Liver (tissue), 9 donors: ENCODE data around the gene SPATA31D4. TPM values are rescaled to one million over a fixed set of nuclear protein-coding genes. Genes with fewer than 3 reads are reported as not detected.

Experiments
- DNase-seq: peaks from one replicate; pipeline ENCODE4 v3.0.0-alpha.2; 2017; ENCODE audit warnings: low spot score
- H3K27ac ChIP-seq, 2 donors: one replicate each; pipeline ENCODE4 v1.7.0; 2013; ENCODE audit warnings: inconsistent platforms in 2 of 2, low read length in 2 of 2, control low read depth in 1 of 2, low read depth in 1 of 2, mild to moderate bottlenecking in 1 of 2
- H3K27me3 ChIP-seq, 4 donors: one replicate each; pipeline versions ENCODE4 v1.6.1 to v1.7.0; 2013; ENCODE audit warnings: low read length in 3 of 4, inconsistent platforms in 1 of 4, mild to moderate bottlenecking in 1 of 4, moderate library complexity in 1 of 4; ENCODE audit not compliant: control insufficient read depth in 4 of 4, insufficient read depth in 4 of 4
- H3K36me3 ChIP-seq, 4 donors: one replicate each; pipeline versions ENCODE4 v1.6.1 to v1.7.0; 2013; ENCODE audit warnings: low read length in 3 of 4, mild to moderate bottlenecking in 3 of 4, low read depth in 1 of 4, moderate library complexity in 1 of 4; ENCODE audit not compliant: control insufficient read depth in 4 of 4, insufficient read depth in 3 of 4
- H3K4me1 ChIP-seq, 4 donors: one replicate each; pipeline versions ENCODE4 v1.6.1 to v1.7.0; 2013; ENCODE audit warnings: low read length in 3 of 4, mild to moderate bottlenecking in 3 of 4, moderate library complexity in 1 of 4; ENCODE audit not compliant: control insufficient read depth in 4 of 4, insufficient read depth in 4 of 4
- H3K4me3 ChIP-seq, 3 donors: one replicate each; pipeline versions ENCODE4 v1.6.1 to v1.7.0; 2013; ENCODE audit warnings: low read length in 3 of 3, control low read depth in 1 of 3, low read depth in 1 of 3, mild to moderate bottlenecking in 1 of 3
- H3K9ac ChIP-seq, 2 donors: one replicate each; pipeline ENCODE4 v1.7.0; 2013; ENCODE audit warnings: low read length in 2 of 2, mild to moderate bottlenecking in 2 of 2, moderate library complexity in 2 of 2, control low read depth in 1 of 2, low read depth in 1 of 2
- H3K9me3 ChIP-seq, 4 donors: one replicate each; pipeline versions ENCODE4 v1.6.1 to v1.7.0; 2013; ENCODE audit warnings: low read length in 3 of 4; ENCODE audit not compliant: control insufficient read depth in 4 of 4
- ATF3 ChIP-seq: IDR thresholded peaks from 2 replicates; pipeline ENCODE4 v1.6.1; 2016; ENCODE audit warnings: antibody characterized with exemption
- CTCF ChIP-seq: fragments of 150-350 bp; IDR thresholded peaks from 2 replicates; pipeline ENCODE4 v1.5.1; 2017; ENCODE audit warnings: improper control_type of control experiment, low read depth, low read length; ENCODE audit not compliant: missing input control
- EGR1 ChIP-seq, 2 donors: IDR thresholded peaks; 2 replicates each; pipeline ENCODE4 v1.6.1; 2016 to 2018; ENCODE audit warnings: antibody characterized with exemption in 2 of 2, low read depth in 2 of 2
- FOXA1 ChIP-seq: IDR thresholded peaks from 2 replicates; pipeline ENCODE4 v1.6.1; 2016; ENCODE audit warnings: antibody characterized with exemption
- FOXA2 ChIP-seq: IDR thresholded peaks from 2 replicates; pipeline ENCODE4 v1.6.1; 2016; ENCODE audit warnings: antibody characterized with exemption
- GABPA ChIP-seq, 2 donors: IDR thresholded peaks in 1 of 2; conservative IDR thresholded peaks in 1 of 2; 2 replicates each; pipeline ENCODE4 v1.6.1; 2016; ENCODE audit warnings: antibody characterized with exemption in 2 of 2, mild to moderate bottlenecking in 1 of 2, moderate library complexity in 1 of 2
- HNF4A ChIP-seq, 2 donors: conservative IDR thresholded peaks; 2 replicates each; pipeline ENCODE4 v1.6.1; 2016; ENCODE audit warnings: antibody characterized with exemption in 2 of 2, mild to moderate bottlenecking in 2 of 2
- HNF4G ChIP-seq: IDR thresholded peaks from 2 replicates; pipeline ENCODE4 v1.6.1; 2016; ENCODE audit warnings: antibody characterized with exemption
- JUND ChIP-seq, 2 donors: IDR thresholded peaks; 2 replicates each; pipeline ENCODE4 v1.6.1; 2016; ENCODE audit warnings: antibody characterized with exemption in 2 of 2
- MAX ChIP-seq: IDR thresholded peaks from 2 replicates; pipeline ENCODE4 v1.6.1; 2016; ENCODE audit warnings: antibody characterized with exemption
- NR2F2 ChIP-seq: IDR thresholded peaks from 2 replicates; pipeline ENCODE4 v1.6.1; 2016; ENCODE audit warnings: antibody characterized with exemption
- RAD21 ChIP-seq, 2 donors: IDR thresholded peaks; 2 replicates each; pipeline ENCODE4 v1.6.1; 2016; ENCODE audit warnings: antibody characterized with exemption in 2 of 2, mild to moderate bottlenecking in 2 of 2
- REST ChIP-seq: IDR thresholded peaks from 2 replicates; pipeline ENCODE4 v1.6.1; 2016; ENCODE audit warnings: antibody characterized with exemption, mild to moderate bottlenecking
- RXRA ChIP-seq, 2 donors: IDR thresholded peaks; 2 replicates each; pipeline ENCODE4 v1.6.1; 2017 to 2018; ENCODE audit warnings: antibody characterized with exemption in 2 of 2, mild to moderate bottlenecking in 1 of 2
- SP1 ChIP-seq: IDR thresholded peaks from 2 replicates; pipeline ENCODE4 v1.6.1; 2018; ENCODE audit warnings: antibody characterized with exemption, mild to moderate bottlenecking
- TAF1 ChIP-seq: conservative IDR thresholded peaks from 2 replicates; pipeline ENCODE4 v1.6.1; 2016; ENCODE audit warnings: antibody characterized with exemption, mild to moderate bottlenecking
- YY1 ChIP-seq: IDR thresholded peaks from 2 replicates; pipeline ENCODE4 v1.6.1; 2016; ENCODE audit warnings: antibody characterized with exemption, mild to moderate bottlenecking
- ZBTB33 ChIP-seq: IDR thresholded peaks from 2 replicates; pipeline ENCODE4 v1.6.1; 2016; ENCODE audit warnings: antibody characterized with exemption
- WGBS: extraction: QIAGEN DNeasy Blood & Tissue Kit; methylation state at CpG from one replicate; pipeline ENCODE4 v1.1.7; 2013; 5-methylcytosine and 5-hydroxymethylcytosine counted together
- polyA plus RNA-seq, 2 donors: library from polyadenylated mRNA; stranded (reverse) in 1 of 2; unstranded in 1 of 2; fragments of 200-250 nt in 1 of 2; fragments of >200 nt in 1 of 2; fragmentation: Nextera tagmentation in 1 of 2; extraction: Ambion mirVana in 1 of 2; gene quantifications; one replicate each; pipeline versions ENCODE4 v1.2.1 to v1.2.3, GENCODE V29; 2013 to 2015
- total RNA-seq, 2 donors: library from RNA; depleted of rRNA; stranded (reverse); fragments of >200 nt; gene quantifications; one replicate each; pipeline ENCODE4 v1.2.3, GENCODE V29; 2014
- donor health status: healthy.
- donor health status: healthy.
- donor health status: healthy.
- donor health status: healthy.
- donor health status: healthy.

The SPATA31D4 gene
- total and polyA plus RNA-seq, 4 donors, result not detected

- DNase-seq, result no peak
- H3K27me3 ChIP-seq, result no peaks in the 10 kb centered on the region
- TF ChIP-seq SP1 (no peak), HNF4G (no peak), JUND (IDR thresholded peaks at IDR 0.05) (no peak), CTCF (no peak), RAD21 (IDR thresholded peaks at IDR 0.05) (no peak), FOXA2 (no peak), EGR1 (IDR thresholded peaks at IDR 0.05; ENCODE audit: low read depth in 2 of 2) (no peak), YY1 (no peak), HNF4A (conservative IDR thresholded peaks at IDR 0.05) (no peak), NR2F2 (no peak)
These were observed 35.8 kb upstream of the SPATA31D4 start for GRCh38 chr9:81892440-81892839.

GRCh38 chr9:81893929-81894328 is 34.3 kb upstream of the SPATA31D4 start:
- TF ChIP-seq GABPA (IDR thresholded peaks at IDR 0.05 in 1 of 2, conservative IDR thresholded peaks at IDR 0.05 in 1 of 2) (no peak), REST (no peak), FOXA1 (no peak), TAF1 (no peak), MAX (no peak), ZBTB33 (no peak), RXRA (IDR thresholded peaks at IDR 0.05) (no peak), JUND (IDR thresholded peaks at IDR 0.05) (no peak), SP1 (no peak), NR2F2 (no peak), RAD21 (IDR thresholded peaks at IDR 0.05) (no peak), HNF4G (no peak), ATF3 (no peak), YY1 (no peak)
- Histone ChIP-seq H3K9ac (no peak overlapping the region), H3K27ac (no peak overlapping the region), H3K4me1 (no peaks in the 10 kb centered on the region), H3K27me3 (no peaks in the 10 kb centered on the region), H3K9me3 (no peaks in the 10 kb centered on the region), H3K36me3 (no peaks in the 10 kb centered on the region), H3K4me3 (no peak overlapping the region)
- no peak for DNase-seq
- 93% methylated on average over 3 of the region's 3 CpGs for WGBS

More at GRCh38 chr9:81892440-81892839, 35.8 kb upstream of the SPATA31D4 start:
- no peak overlapping the region for H3K27ac ChIP-seq
- WGBS, result 90% methylated on average over 1 of the region's 1 CpG
- H3K36me3 ChIP-seq, result no peaks in the 10 kb centered on the region
- no peaks in the 10 kb centered on the region for H3K9me3 ChIP-seq
- H3K4me1 ChIP-seq, result no peaks in the 10 kb centered on the region
- no peak overlapping the region for H3K4me3 ChIP-seq
- H3K9ac ChIP-seq, result no peak overlapping the region
